Measurements from ENCODE around the gene ULK3.

ULK3 gene

DNA sequence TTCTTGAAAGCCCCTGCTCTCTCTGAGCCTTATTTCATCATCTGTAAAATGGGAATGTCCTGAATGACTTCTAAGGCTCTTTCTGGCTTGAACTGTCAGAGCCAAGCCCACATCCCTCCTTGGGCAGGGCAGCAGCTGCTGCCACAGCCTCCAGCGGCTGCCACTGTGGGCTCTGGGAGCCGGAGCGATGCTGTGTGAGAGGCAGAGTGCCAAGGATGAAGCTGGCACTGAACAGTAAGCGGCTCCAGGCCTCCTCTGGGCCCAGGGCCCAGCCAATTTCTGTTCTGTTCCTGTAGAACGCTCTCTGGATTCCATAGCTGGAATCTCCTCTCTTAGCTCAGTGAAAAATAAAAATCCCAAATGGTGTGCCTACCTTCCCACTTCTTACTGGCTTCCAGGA lies 12.1 kb downstream of the ULK3 start:
- TF ChIP-seq, protein P1, sequence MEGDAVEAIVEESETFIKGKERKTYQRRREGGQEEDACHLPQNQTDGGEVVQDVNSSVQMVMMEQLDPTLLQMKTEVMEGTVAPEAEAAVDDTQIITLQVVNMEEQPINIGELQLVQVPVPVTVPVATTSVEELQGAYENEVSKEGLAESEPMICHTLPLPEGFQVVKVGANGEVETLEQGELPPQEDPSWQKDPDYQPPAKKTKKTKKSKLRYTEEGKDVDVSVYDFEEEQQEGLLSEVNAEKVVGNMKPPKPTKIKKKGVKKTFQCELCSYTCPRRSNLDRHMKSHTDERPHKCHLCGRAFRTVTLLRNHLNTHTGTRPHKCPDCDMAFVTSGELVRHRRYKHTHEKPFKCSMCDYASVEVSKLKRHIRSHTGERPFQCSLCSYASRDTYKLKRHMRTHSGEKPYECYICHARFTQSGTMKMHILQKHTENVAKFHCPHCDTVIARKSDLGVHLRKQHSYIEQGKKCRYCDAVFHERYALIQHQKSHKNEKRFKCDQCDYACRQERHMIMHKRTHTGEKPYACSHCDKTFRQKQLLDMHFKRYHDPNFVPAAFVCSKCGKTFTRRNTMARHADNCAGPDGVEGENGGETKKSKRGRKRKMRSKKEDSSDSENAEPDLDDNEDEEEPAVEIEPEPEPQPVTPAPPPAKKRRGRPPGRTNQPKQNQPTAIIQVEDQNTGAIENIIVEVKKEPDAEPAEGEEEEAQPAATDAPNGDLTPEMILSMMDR (IDR thresholded peaks at IDR 0.05; ENCODE audit: extremely low read depth, insufficient read depth, missing control alignments): no peak

DNA sequence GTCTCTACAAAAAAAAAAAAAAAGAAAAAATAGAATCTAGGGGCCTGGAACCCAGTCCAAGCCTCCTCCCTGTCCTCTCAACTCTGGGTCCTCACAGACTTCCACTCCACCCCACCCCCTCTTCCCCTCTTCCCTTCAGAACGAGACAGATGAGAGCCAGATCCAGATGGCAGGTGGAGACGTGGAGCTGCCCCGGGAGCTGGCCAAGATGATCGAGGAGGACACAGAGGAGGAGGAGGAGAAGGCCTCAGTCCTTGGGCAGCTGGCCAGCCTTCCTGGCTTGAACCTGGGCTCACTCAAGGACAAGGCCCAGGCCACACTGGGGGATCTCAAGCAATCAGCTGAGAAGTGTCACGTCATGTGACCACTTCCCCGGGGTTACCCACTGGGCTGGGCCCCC lies 13.0 kb downstream of the ULK3 start:
- in situ Hi-C loops (cut with MboI; ENCODE audit: low pct_unique_long_range_greater_than_20kb, low sequenced_read_pairs, unreplicated experiment): no loop called here
- TF ChIP-seq, protein P1 (IDR thresholded peaks at IDR 0.05; ENCODE audit: extremely low read depth, insufficient read depth, missing control alignments): no peak
- DNase-seq (ENCODE audit: low spot score): no peak

More for the DNA sequence above, 12.1 kb downstream of the ULK3 start:
- in situ Hi-C loops (cut with MboI; ENCODE audit: low pct_unique_long_range_greater_than_20kb, low sequenced_read_pairs, unreplicated experiment): no loop called here
- DNase-seq (ENCODE audit: low spot score): no peak

DNA sequence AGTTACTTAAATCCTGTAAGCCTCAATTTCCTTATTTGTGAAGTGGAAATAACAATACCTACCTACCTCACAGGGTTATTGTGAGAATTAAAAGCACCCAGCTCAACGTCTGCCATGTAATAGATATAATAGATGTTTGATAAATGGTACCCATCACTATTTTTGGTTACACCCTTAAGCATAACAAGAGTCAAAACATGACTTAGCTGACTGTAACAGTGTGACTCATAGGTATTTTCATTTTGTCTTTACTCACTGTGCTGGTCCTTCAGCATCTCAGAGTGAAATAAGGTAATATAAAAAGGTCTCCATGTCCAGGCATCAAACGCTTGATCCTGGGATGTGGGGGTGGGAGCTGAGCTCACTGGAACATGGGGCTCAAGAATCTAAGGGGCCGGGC lies 13.5 kb downstream of the ULK3 start:
- TF ChIP-seq, protein P1 (IDR thresholded peaks at IDR 0.05; ENCODE audit: extremely low read depth, insufficient read depth, missing control alignments): no peak
- in situ Hi-C loops (cut with MboI; ENCODE audit: low pct_unique_long_range_greater_than_20kb, low sequenced_read_pairs, unreplicated experiment): no loop called here
- peak; percentile 61 for DNase-seq (ENCODE audit: low spot score)

DNA sequence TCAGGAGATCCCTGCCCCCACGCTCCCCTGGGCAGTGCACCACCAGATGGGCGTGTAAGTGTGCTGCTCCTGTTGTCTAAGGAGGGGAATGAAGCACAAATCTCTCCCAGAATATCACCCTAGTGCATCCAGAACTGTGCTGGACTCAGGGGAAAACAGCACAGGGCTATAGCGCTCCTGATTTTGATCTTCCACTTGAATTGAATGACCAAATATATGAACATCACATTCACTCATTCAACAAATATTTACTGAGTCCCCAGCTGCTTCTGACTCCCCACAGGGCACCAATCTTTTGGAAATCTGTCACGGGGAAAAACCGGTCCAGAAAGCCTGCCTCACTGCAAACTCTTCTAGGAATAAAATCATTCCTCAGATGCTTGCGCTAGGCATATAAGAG lies 14.1 kb downstream of the ULK3 start:
- TF ChIP-seq, protein P1 (IDR thresholded peaks at IDR 0.05; ENCODE audit: extremely low read depth, insufficient read depth, missing control alignments): no peak

DNA sequence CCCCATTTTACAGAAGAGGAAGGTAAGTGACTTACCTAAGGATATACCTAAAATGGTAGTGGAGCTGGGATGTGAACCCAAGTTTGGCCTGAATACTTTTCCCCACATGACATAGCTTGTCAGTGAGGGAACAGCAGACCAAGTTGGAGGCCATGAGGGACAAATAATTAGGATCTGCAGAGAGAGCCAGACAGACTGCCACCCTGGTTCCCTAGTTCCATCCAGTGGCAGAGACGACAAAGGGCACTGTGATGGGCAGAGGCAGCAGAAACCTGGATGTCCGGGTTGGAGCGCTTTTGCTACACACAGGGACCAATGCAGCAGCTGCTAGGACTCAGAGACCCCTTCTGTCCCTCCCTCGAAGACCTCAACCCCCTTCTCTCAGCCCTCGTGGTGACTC lies 15.3 kb downstream of the ULK3 start:
- TF ChIP-seq, protein P1 (IDR thresholded peaks at IDR 0.05; ENCODE audit: extremely low read depth, insufficient read depth, missing control alignments): no peak
- in situ Hi-C loops (cut with MboI; ENCODE audit: low pct_unique_long_range_greater_than_20kb, low sequenced_read_pairs, unreplicated experiment): no loop called here
- no peak for DNase-seq (ENCODE audit: low spot score)

More for the DNA sequence above, 14.1 kb downstream of the ULK3 start:
- DNase-seq (ENCODE audit: low spot score): no peak
- in situ Hi-C loops (cut with MboI; ENCODE audit: low pct_unique_long_range_greater_than_20kb, low sequenced_read_pairs, unreplicated experiment): no loop called here

DNA sequence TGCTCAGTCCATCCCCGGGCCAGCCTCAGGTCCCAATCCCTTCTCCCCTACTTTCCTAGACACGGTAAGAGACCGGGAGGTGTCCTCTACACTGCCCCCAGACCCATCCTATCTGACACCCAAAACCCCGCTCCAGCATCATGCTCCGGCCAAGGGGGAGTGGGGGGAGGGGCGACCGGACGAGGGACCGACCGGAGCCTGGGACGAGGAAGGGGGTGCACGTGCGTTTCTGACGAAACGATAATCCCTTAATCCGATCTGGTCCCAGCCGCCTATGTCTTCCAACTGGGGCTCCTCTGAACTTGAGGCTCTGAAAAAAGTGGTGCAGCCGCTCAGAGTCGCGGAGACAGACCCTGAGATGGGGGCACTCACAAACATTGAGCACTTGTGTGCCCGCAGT lies 16.0 kb downstream of the ULK3 start:
- DNase-seq (ENCODE audit: low spot score): no peak
- TF ChIP-seq, protein P1 (IDR thresholded peaks at IDR 0.05; ENCODE audit: extremely low read depth, insufficient read depth, missing control alignments): no peak
- in situ Hi-C loops (cut with MboI; ENCODE audit: low pct_unique_long_range_greater_than_20kb, low sequenced_read_pairs, unreplicated experiment): no loop called here

DNA sequence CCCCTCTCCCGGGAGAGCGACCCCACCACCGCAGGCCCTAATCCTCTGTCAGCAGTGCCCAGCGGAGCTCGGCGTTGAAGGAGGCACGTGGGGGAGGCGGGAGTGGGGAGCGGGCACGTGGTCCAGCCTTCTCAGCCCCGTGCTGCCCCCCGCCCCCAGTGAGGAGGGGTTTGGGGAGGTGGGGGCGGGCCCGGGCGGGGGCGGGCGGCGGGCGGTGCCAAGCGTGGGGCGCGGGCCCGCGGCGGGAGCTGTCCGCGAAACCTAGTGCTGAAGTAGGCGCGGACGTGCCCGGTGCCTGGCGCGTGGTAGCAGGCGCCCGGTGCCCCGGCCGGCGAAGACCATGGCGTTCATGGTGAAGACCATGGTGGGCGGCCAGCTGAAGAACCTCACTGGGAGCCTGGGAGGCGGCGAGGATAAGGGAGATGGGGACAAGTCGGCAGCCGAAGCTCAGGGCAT lies 16.6 kb downstream of the ULK3 start, which contains the start of gene CPLX3:
Gene CPLX3 (plus strand): TSS at position 264 of the 456 bp plus-strand sequence. CDS start 77 bp downstream, at position 341.
- peak; percentile 72 for DNase-seq (ENCODE audit: low spot score)
- TF ChIP-seq, protein P1 (IDR thresholded peaks at IDR 0.05; ENCODE audit: extremely low read depth, insufficient read depth, missing control alignments): no peak
- in situ Hi-C loops (cut with MboI; ENCODE audit: low pct_unique_long_range_greater_than_20kb, low sequenced_read_pairs, unreplicated experiment): no loop called here

Measured in GM13977 (cell line).